H1 (cell line): ENCODE results near the gene MMD. TPM values are rescaled to one million over a fixed set of nuclear protein-coding genes. Genes with fewer than 3 reads are reported as not detected.

Source experiments
- E2F6 ChIP-seq: IDR thresholded peaks from 2 replicates; pipeline ENCODE4 v1.6.1; 2012; ENCODE audit warnings: inconsistent platforms
- RAD21 ChIP-seq, 2 experiments: IDR thresholded peaks in 1 of 2; conservative IDR thresholded peaks in 1 of 2; 2 replicates each; pipeline ENCODE4 v1.6.1; 2011; ENCODE audit warnings: low read depth in 2 of 2, low read length in 2 of 2, improper control_type of control experiment in 1 of 2, inconsistent platforms in 1 of 2, mild to moderate bottlenecking in 1 of 2, moderate library complexity in 1 of 2
- polyA plus RNA-seq, 7 experiments: library from polyadenylated mRNA; depleted of rRNA in 3 of 7; stranded (reverse) in 5 of 7; unstranded in 2 of 7; fragments of >200 nt in 5 of 7; fragments of 200-250 nt in 2 of 7; gene quantifications; 1 replicate in 5 of 7; 2 replicates in 1 of 7; 4 replicates in 1 of 7; pipeline versions ENCODE4 v1.2.1 to v1.2.3, GENCODE V29; 2011 to 2013; ENCODE audit warnings: missing spikeins in 2 of 7, mixed read lengths in 2 of 7
- total RNA-seq: library from RNA; stranded (reverse); fragmentation: NEBNext Ultra II Directional; extraction: Animal tissue kit (Norgen Biotek cat#: 25700); gene quantifications from 2 replicates; pipeline ENCODE4 v1.2.1, GENCODE V29; 2021

The MMD gene
- total and polyA plus RNA-seq, 2 of the 8 experiments (the other 6 are each of a cell fraction or from before 2014, with no cell fraction given): 28.2 to 37.8 TPM

GRCh38 chr17:55388842-55389241 lies 32.8 kb downstream of the MMD start (continued):
- TF ChIP-seq E2F6 (no peak), RAD21 (IDR thresholded peaks at IDR 0.05 in 1 of 2, conservative IDR thresholded peaks at IDR 0.05 in 1 of 2; ENCODE audit: low read depth in 2 of 2, low read length in 2 of 2) (no peak)
